GM23338 (cell line): ENCODE results near the gene DGCR8. TPM values are rescaled to one million over a fixed set of nuclear protein-coding genes. Genes with fewer than 3 reads are reported as not detected.

Source experiments
- ATAC-seq: fragments of 200-7000 bp; cut with Tn5 transposase; 3 replicates; pipeline ENCODE4 v1.9.1; 2020
- DNase-seq: peaks from one replicate; pipeline ENCODE4 v3.0.0-alpha.2; 2015; ENCODE audit warnings: low spot score
- H2AFZ ChIP-seq: fragments of 200-600 bp; sonication (generic); 2 replicates; pipeline ENCODE4 v1.8.0; 2016; ENCODE audit warnings: antibody characterized with exemption, mild to moderate bottlenecking, moderate library complexity
- H3F3A ChIP-seq: fragments of 200-600 bp; sonication (generic); replicated peaks from 2 replicates; pipeline ENCODE4 v1.8.0; 2017; ENCODE audit warnings: antibody characterized with exemption, mixed run types, low read depth
- H3K27ac ChIP-seq: fragments of 200-600 bp; sonication (generic); 2 replicates; pipeline ENCODE4 v1.6.1; 2016; ENCODE audit warnings: low read depth
- H3K27me3 ChIP-seq: fragments of 200-600 bp; sonication (generic); 2 replicates; pipeline ENCODE4 v1.8.0; 2016; ENCODE audit warnings: mild to moderate bottlenecking, mixed run types, moderate library complexity; ENCODE audit not compliant: insufficient read depth
- H3K36me3 ChIP-seq: fragments of 200-600 bp; sonication (generic); 2 replicates; pipeline ENCODE4 v1.8.0; 2016; ENCODE audit warnings: mild to moderate bottlenecking; ENCODE audit not compliant: insufficient read depth
- H3K4me1 ChIP-seq: fragments of 200-600 bp; sonication (generic); 2 replicates; pipeline ENCODE4 v1.8.0; 2016; ENCODE audit warnings: mild to moderate bottlenecking, moderate library complexity; ENCODE audit not compliant: insufficient read depth
- H3K4me2 ChIP-seq: fragments of 200-600 bp; sonication (generic); 2 replicates; pipeline ENCODE4 v1.7.1; 2017; ENCODE audit warnings: mixed run types
- H3K4me3 ChIP-seq: fragments of 200-600 bp; sonication (generic); 2 replicates; pipeline ENCODE4 v1.6.1; 2016; ENCODE audit warnings: mixed run types
- H3K79me2 ChIP-seq: fragments of 200-600 bp; sonication (generic); replicated peaks from 2 replicates; pipeline ENCODE4 v1.8.0; 2017; ENCODE audit warnings: mild to moderate bottlenecking; ENCODE audit not compliant: insufficient read depth
- H3K9me2 ChIP-seq: fragments of 200-600 bp; sonication (generic); 2 replicates; pipeline ENCODE4 v1.8.0; 2017; ENCODE audit not compliant: insufficient read depth
- H4K20me1 ChIP-seq: fragments of 200-600 bp; sonication (generic); replicated peaks from 2 replicates; pipeline ENCODE4 v1.8.0; 2017; ENCODE audit warnings: mild to moderate bottlenecking; ENCODE audit not compliant: insufficient read depth
- H3K27ac Mint-ChIP-seq: 2 replicates; pipeline ENCODE4 v1.8.0; 2020; ENCODE audit warnings: inconsistent platforms, mild to moderate bottlenecking, moderate library complexity, mixed read lengths
- H3K27me3 Mint-ChIP-seq: 3 replicates; pipeline ENCODE4 v1.8.0; 2022; ENCODE audit warnings: low read depth, mild to moderate bottlenecking, moderate library complexity, mixed read lengths, inconsistent platforms; ENCODE audit not compliant: insufficient read depth, poor library complexity
- H3K36me3 Mint-ChIP-seq: 3 replicates; pipeline ENCODE4 v1.8.0; 2021; ENCODE audit warnings: low read depth, mild to moderate bottlenecking, inconsistent platforms, moderate library complexity, mixed read lengths
- H3K4me1 Mint-ChIP-seq: 3 replicates; pipeline ENCODE4 v1.8.0; 2020; ENCODE audit warnings: mild to moderate bottlenecking, inconsistent platforms, mixed read lengths
- H3K4me3 Mint-ChIP-seq: 3 replicates; pipeline ENCODE4 v1.8.0; 2021; ENCODE audit warnings: moderate library complexity, mild to moderate bottlenecking, inconsistent platforms, mixed read lengths
- H3K9me3 Mint-ChIP-seq: 3 replicates; pipeline ENCODE4 v1.8.0; 2020; ENCODE audit warnings: moderate library complexity, mild to moderate bottlenecking, inconsistent platforms, mixed read lengths
- CREB1 ChIP-seq: fragments of 250-450 bp; sonication (Bioruptor Pico); IDR thresholded peaks from 2 replicates; pipeline ENCODE4 v1.5.0; 2020; ENCODE audit warnings: low read depth, mild to moderate bottlenecking, moderate library complexity
- POLR2AphosphoS5 ChIP-seq: IDR thresholded peaks from 2 replicates; pipeline ENCODE4 v1.6.1; 2016; ENCODE audit warnings: antibody characterized with exemption, low read depth
- ZNF114 ChIP-seq: fragments of 250-450 bp; sonication (Bioruptor Pico); IDR thresholded peaks from 2 replicates; pipeline ENCODE4 v1.5.0; 2020; ENCODE audit warnings: mild to moderate bottlenecking, moderate library complexity
- ZNF331 ChIP-seq: fragments of 250-450 bp; sonication (Bioruptor Pico); IDR thresholded peaks from 2 replicates; pipeline ENCODE4 v1.5.0; 2020; ENCODE audit warnings: low read depth, mild to moderate bottlenecking, moderate library complexity
- long read RNA-seq: library from polyadenylated mRNA; unstranded; transcript quantifications from one replicate; pipeline ENCODE4 v2.0.0, GENCODE V29; 2020; ENCODE audit not compliant: unreplicated experiment
- polyA plus RNA-seq: library from polyadenylated mRNA; unstranded; fragments of >200 nt; fragmentation: Nextera tagmentation; extraction: Ambion mirVana; gene quantifications from 2 replicates; pipeline ENCODE4 v1.2.1, GENCODE V29; 2016
- total RNA-seq: library from RNA; depleted of rRNA; stranded (reverse); fragments of >200 nt; shearing (Covaris generic); gene quantifications from 2 replicates; pipeline ENCODE4 v1.2.3, GENCODE V29; 2014; rRNA removed
- TF ChIP-seq, protein P1 (sequence below): IDR thresholded peaks from 2 replicates; pipeline ENCODE4 v1.6.1; 2016; ENCODE audit warnings: antibody characterized with exemption
- TF ChIP-seq, protein P2 (sequence below): IDR thresholded peaks from one replicate; pipeline ENCODE4 v1.6.1; 2018; ENCODE audit warnings: antibody characterized with exemption; ENCODE audit not compliant: unreplicated experiment
- TF ChIP-seq, protein P3 (sequence below), 2 experiments: fragments of 200-600 bp in 1 of 2; sonication (generic) in 1 of 2; conservative IDR thresholded peaks; 2 replicates each; pipeline versions ENCODE4 v1.5.1 to v1.6.1; 2016 to 2017; ENCODE audit warnings: antibody characterized with exemption in 2 of 2, low read depth in 2 of 2, mild to moderate bottlenecking in 2 of 2, moderate library complexity in 1 of 2

The DGCR8 gene
- total RNA-seq (41.6 and 48.9 TPM in 2 replicates), polyA plus RNA-seq (11.4 and 12.2 TPM in 2 replicates)
- long read RNA-seq, partial matches to known transcripts = 1 of 3 reads
- long read RNA-seq, other reads (novel, unspliced or antisense) = 1 of 3 reads

DNA sequence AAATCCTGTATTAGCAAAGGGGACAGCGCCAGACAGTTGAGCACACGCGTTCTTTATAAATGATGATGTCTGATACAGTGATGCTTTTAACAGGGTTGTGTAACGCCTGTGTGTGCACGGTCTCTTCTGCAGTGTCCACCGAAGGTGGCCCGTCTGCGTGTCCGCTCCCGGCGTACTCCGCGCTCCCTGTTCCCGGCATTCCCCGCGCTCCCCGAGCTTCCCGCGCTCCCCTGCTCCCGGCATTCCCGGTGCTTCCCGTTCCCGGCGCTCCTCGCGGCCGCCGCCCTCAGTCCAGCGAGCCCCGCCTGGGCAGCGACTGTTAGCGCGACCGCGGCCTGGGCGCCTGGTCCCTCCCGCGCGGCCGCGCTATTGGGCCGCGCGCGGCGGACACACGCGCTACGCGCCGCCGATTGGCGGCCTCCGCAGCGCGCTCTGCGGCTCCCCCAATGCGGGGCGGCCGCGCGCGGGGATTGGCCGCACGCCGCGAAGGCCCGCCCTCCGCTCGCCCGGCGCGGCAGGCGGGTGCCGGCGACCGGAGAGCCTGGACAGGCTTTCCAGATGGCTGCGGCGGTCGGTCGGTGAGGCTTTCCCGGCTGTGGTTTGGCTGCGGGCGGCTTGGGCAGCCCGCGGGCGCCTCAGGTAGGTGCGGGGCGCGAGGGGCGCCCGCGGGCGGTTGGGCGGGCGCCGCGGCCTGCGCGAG is at the start of gene DGCR8:
TSS of gene DGCR8 (plus strand) at position 497 of the 700 bp plus-strand sequence. CDS start 5,723 bp downstream, outside the sequence.
- no peaks in the 10 kb centered on the region for H3K27me3 ChIP-seq
- peak within 1 kb of the TSS; percentile 97 for H3K4me3 ChIP-seq
- Mint-ChIP-seq H3K27ac (peak within 1 kb of the TSS; percentile 97), H3K27me3 (peaks cover 29% of the 10 kb centered on the region), H3K4me3 (peak within 1 kb of the TSS; percentile 95), H3K36me3 (peaks cover 18% of the 10 kb centered on the region), H3K9me3 (no peaks in the 10 kb centered on the region; the same call in 2 of the 3 replicates), H3K4me1 (peaks cover 34% of the 10 kb centered on the region)
- TF ChIP-seq, protein P1, sequence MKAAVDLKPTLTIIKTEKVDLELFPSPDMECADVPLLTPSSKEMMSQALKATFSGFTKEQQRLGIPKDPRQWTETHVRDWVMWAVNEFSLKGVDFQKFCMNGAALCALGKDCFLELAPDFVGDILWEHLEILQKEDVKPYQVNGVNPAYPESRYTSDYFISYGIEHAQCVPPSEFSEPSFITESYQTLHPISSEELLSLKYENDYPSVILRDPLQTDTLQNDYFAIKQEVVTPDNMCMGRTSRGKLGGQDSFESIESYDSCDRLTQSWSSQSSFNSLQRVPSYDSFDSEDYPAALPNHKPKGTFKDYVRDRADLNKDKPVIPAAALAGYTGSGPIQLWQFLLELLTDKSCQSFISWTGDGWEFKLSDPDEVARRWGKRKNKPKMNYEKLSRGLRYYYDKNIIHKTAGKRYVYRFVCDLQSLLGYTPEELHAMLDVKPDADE = peak; percentile 56; the same call in 1 of the 2 replicates
- TF ChIP-seq CREB1 (peak; percentile 33; the same call in 1 of the 2 replicates), ZNF114 (CRISPR knock-in tag) (no peak), POLR2AphosphoS5 (peak; percentile 80)
- peak within 1 kb of the TSS; percentile 98 for H3K4me2 ChIP-seq
- no peaks in the 10 kb centered on the region for H3K36me3 ChIP-seq
- H3K9me2 ChIP-seq = no peaks in the 10 kb centered on the region
- ATAC-seq (peak; percentile 85), DNase-seq (peak; percentile 96)
- peaks cover 26% of the 10 kb centered on the region for H3F3A ChIP-seq
- H3K79me2 ChIP-seq = peaks cover 45% of the 10 kb centered on the region
- H3K27ac ChIP-seq = peak within 1 kb of the TSS; percentile 96
- H4K20me1 ChIP-seq = peaks cover 30% of the 10 kb centered on the region
- peaks cover 7% of the 10 kb centered on the region; the same call in 1 of the 2 replicates for H3K4me1 ChIP-seq
- H2AFZ ChIP-seq = peak within 1 kb of the TSS; percentile 63; the same call in 1 of the 2 replicates

DNA sequence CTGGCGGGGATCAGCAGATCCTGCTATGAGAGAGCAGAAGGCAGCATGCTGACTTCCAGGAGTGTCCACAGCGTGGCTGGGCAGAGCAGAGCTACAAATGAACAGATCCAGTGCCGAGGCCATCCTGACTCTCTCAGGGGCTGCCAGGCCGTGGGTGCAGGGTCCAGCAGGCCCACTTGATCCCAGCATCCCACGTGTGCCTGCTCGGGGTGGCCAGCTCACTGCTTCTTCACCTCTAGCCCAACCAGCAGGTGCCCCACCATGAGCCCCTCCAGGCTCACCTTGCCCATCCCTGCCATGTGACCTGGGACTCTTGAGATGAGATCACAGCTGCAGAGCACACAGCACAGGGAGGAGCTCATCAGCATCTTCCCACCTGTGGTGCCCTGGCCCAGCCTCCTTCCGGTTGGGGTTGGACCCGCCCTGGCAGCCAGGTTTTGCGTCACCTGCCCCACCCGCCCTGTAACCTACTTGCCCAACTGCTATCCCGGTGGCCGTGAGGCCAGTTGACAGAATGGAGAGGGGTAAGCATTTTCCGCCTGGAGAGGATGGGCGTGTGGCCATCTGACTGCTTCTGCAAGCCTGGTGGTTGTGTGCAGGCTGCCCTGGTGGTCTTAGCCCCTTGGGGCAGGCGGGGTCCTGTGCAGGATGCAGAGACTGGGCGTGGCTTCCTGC is 48.2 kb upstream of the DGCR8 start:
- no peaks in the 10 kb centered on the region for H3K4me1 Mint-ChIP-seq
- H4K20me1 ChIP-seq = no peaks in the 10 kb centered on the region; the same call in none of the 2 replicates
- TF ChIP-seq, protein P2, sequence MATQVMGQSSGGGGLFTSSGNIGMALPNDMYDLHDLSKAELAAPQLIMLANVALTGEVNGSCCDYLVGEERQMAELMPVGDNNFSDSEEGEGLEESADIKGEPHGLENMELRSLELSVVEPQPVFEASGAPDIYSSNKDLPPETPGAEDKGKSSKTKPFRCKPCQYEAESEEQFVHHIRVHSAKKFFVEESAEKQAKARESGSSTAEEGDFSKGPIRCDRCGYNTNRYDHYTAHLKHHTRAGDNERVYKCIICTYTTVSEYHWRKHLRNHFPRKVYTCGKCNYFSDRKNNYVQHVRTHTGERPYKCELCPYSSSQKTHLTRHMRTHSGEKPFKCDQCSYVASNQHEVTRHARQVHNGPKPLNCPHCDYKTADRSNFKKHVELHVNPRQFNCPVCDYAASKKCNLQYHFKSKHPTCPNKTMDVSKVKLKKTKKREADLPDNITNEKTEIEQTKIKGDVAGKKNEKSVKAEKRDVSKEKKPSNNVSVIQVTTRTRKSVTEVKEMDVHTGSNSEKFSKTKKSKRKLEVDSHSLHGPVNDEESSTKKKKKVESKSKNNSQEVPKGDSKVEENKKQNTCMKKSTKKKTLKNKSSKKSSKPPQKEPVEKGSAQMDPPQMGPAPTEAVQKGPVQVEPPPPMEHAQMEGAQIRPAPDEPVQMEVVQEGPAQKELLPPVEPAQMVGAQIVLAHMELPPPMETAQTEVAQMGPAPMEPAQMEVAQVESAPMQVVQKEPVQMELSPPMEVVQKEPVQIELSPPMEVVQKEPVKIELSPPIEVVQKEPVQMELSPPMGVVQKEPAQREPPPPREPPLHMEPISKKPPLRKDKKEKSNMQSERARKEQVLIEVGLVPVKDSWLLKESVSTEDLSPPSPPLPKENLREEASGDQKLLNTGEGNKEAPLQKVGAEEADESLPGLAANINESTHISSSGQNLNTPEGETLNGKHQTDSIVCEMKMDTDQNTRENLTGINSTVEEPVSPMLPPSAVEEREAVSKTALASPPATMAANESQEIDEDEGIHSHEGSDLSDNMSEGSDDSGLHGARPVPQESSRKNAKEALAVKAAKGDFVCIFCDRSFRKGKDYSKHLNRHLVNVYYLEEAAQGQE = no peak
- TF ChIP-seq POLR2AphosphoS5 (no peak), ZNF331 (CRISPR knock-in tag) (no peak)
- TF ChIP-seq, protein P3, sequence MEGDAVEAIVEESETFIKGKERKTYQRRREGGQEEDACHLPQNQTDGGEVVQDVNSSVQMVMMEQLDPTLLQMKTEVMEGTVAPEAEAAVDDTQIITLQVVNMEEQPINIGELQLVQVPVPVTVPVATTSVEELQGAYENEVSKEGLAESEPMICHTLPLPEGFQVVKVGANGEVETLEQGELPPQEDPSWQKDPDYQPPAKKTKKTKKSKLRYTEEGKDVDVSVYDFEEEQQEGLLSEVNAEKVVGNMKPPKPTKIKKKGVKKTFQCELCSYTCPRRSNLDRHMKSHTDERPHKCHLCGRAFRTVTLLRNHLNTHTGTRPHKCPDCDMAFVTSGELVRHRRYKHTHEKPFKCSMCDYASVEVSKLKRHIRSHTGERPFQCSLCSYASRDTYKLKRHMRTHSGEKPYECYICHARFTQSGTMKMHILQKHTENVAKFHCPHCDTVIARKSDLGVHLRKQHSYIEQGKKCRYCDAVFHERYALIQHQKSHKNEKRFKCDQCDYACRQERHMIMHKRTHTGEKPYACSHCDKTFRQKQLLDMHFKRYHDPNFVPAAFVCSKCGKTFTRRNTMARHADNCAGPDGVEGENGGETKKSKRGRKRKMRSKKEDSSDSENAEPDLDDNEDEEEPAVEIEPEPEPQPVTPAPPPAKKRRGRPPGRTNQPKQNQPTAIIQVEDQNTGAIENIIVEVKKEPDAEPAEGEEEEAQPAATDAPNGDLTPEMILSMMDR (conservative IDR thresholded peaks at IDR 0.05; ENCODE audit: low read depth in 2 of 2) = no peak

More for the DNA sequence above, 48.2 kb upstream of the DGCR8 start:
- peak; percentile 58 for ATAC-seq
- DNase-seq = peak; percentile 46
- no peaks in the 10 kb centered on the region for H3K36me3 Mint-ChIP-seq
- Histone ChIP-seq H3K9me2 (no peaks in the 10 kb centered on the region), H3K4me2 (no peak overlapping the region), H3K79me2 (no peaks in the 10 kb centered on the region), H3K36me3 (no peaks in the 10 kb centered on the region), H3F3A (no peaks in the 10 kb centered on the region), H3K4me1 (no peaks in the 10 kb centered on the region), H3K27me3 (no peaks in the 10 kb centered on the region), H3K27ac (no peak overlapping the region), H2AFZ (no peak overlapping the region), H3K4me3 (no peak overlapping the region)
- no peaks in the 10 kb centered on the region for H3K9me3 Mint-ChIP-seq
- H3K4me3 Mint-ChIP-seq = no peak overlapping the region
- peaks cover 9% of the 10 kb centered on the region for H3K27me3 Mint-ChIP-seq
- H3K27ac Mint-ChIP-seq = no peak overlapping the region
